ENCODE results near the gene CHD8.
"Not testable (repeated sequence)": the region's sequence is repeated elsewhere in the genome, so short reads cannot be mapped to it uniquely, and the experiment has no call there.

The CHD8 gene

GRCh38 chr14:21383848-21384493, 72.0 kb downstream of the CHD8 start, which contains the start of gene SUPT16H:
Gene SUPT16H (minus strand): TSS chr14:21384019. CDS start chr14:21383927, 92 bp downstream.
- H3K27me3 ChIP-seq (ENCODE audit: control insufficient read depth, insufficient read depth, low read length): no peaks in the 10 kb centered on the region
- peak within 1 kb of the TSS; percentile 97 for H3K9ac ChIP-seq (ENCODE audit: low read depth, low read length)
- peak within 1 kb of the TSS; percentile 84 for H3K4me2 ChIP-seq (ENCODE audit: low read length)
- H3K36me3 ChIP-seq (ENCODE audit: insufficient read depth, low read length): peaks cover 23% of the 10 kb centered on the region
- H3K9me3 ChIP-seq (replicated peaks; ENCODE audit: low read length): no peaks in the 10 kb centered on the region
- peak within 1 kb of the TSS; percentile 82 for H3K4me3 ChIP-seq (ENCODE audit: low read length)
- H3K4me1 ChIP-seq (ENCODE audit: control insufficient read depth, insufficient read depth, low read length): peaks cover 21% of the 10 kb centered on the region

DNA sequence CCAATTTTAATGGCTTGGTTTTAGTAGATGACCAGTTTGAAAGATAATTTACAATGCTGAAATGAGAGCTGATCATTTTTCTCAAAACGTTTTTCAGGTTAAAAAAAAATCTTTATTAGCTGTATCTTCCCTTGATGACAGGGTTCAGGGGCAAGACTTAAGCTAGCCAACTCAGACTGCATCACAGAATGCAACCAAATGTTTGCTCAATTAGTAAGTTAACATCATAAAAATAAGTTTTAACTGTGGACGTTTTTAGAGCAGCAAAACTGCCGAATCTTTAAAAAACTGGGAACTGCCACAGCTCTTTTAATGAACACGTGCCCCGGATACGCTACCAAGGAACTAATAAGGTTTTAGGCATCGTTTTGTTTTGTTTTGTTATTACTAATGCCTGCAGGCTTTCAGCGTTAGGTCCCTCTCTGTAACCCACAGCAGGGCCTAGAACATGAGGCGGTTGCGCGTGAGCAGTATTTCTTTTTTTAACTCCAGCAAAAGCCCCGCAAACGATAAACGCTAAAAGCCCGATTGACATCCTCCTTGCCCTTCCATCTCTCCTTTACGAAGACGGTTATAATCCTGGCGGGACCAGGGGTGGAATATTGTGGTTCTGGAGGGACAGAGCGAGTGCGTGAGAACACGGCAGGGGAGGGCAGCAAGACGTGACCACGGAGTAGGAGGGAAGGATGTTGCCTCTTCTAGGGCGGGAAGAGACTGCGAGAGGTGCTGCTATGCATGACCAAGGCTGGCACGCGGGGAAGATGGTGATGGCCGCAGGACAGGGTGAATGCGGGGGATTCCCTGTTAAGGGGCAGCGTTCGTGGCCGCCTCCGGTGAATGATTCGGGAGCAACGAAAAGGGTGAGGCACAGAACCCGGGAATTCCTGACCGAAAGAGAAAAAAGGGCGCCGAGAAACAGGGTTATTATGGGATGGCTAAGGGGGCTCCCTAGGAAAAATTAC, 72.8 kb downstream of the CHD8 start:
- no peaks in the 10 kb centered on the region for H3K27me3 ChIP-seq (ENCODE audit: control insufficient read depth, insufficient read depth, low read length)
- peaks cover 17% of the 10 kb centered on the region for H3K36me3 ChIP-seq (ENCODE audit: insufficient read depth, low read length)
- H3K4me3 ChIP-seq (ENCODE audit: low read length): peak overlapping the region; percentile 82
- peak overlapping the region; percentile 84 for H3K4me2 ChIP-seq (ENCODE audit: low read length)
- H3K4me1 ChIP-seq (ENCODE audit: control insufficient read depth, insufficient read depth, low read length): peaks cover 21% of the 10 kb centered on the region
- H3K9ac ChIP-seq (ENCODE audit: low read depth, low read length): peak overlapping the region; percentile 97
- H3K9me3 ChIP-seq (replicated peaks; ENCODE audit: low read length): no peaks in the 10 kb centered on the region

DNA sequence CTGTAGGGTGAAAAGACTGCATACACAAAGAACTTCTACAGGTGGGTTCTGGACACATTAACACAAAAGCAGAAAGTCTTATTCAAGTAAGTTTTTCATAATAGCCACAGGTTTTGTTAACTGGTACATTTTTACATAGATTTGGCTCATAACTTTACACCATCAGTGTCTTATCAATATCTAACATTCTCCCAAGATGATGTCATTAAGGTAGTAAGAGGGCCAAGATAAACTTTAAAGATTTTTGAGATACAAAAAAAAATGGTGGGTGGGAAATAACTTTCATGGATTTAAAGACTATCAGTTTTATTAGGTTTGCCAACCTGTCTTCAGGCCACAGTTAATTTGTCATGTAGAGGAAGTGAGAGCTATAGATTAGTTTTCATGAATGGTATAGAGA, 73.8 kb downstream of the CHD8 start:
- peak overlapping the region; percentile 82 for H3K4me3 ChIP-seq (ENCODE audit: low read length)
- peaks cover 21% of the 10 kb centered on the region for H3K4me1 ChIP-seq (ENCODE audit: control insufficient read depth, insufficient read depth, low read length)
- peak overlapping the region; percentile 84 for H3K4me2 ChIP-seq (ENCODE audit: low read length)
- no peaks in the 10 kb centered on the region for H3K27me3 ChIP-seq (ENCODE audit: control insufficient read depth, insufficient read depth, low read length)
- H3K9me3 ChIP-seq (replicated peaks; ENCODE audit: low read length): no peaks in the 10 kb centered on the region
- peaks cover 24% of the 10 kb centered on the region for H3K36me3 ChIP-seq (ENCODE audit: insufficient read depth, low read length)
- peak overlapping the region; percentile 97 for H3K9ac ChIP-seq (ENCODE audit: low read depth, low read length)

DNA sequence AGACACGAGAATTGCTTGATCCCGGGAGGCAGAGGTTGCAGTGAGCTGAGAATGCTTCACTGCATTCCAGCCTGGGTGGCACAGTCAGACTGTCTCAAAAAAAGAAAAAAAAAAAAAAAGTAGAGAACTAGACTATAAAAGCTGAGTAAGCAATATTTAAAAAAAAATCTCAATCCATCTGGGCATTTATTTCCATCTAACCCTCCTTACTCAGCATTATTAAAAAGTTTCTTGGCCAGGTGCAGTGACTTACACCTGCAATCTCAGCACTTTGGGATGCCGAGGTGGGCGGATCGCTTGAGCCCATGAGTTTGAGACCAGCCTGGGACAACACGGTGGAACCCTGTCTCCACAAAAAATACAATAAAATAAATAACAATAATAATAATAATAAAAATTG, 76.6 kb downstream of the CHD8 start:
- H3K4me3 ChIP-seq (ENCODE audit: low read length): no peak overlapping the region
- H3K9me3 ChIP-seq (replicated peaks; ENCODE audit: low read length): no peaks in the 10 kb centered on the region

DNA sequence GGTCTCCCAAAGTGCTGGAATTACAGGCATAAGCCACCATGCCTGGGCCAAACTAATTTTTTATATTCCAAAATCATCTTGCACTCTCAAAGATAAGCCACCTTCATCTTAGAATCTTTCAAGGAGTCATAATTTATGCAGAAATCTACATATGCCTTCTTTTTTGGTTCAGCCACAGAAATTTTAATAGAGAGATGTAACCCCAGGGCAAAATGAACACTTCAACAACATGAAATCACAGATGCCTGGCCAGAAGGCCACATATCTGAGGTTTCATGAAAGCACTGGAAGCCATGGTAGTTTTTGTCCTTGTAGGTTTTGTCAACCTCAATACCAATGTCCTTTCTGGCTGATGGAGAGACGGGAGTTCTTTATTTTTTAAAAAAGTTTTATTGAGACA, 81.9 kb downstream of the CHD8 start:
- Histone ChIP-seq H3K9me3 (replicated peaks; ENCODE audit: low read length) (no peaks in the 10 kb centered on the region), H3K36me3 (ENCODE audit: insufficient read depth, low read length) (peaks cover 55% of the 10 kb centered on the region), H3K4me2 (ENCODE audit: low read length) (no peak overlapping the region), H3K4me3 (ENCODE audit: low read length) (no peak overlapping the region), H3K27me3 (ENCODE audit: control insufficient read depth, insufficient read depth, low read length) (no peaks in the 10 kb centered on the region), H3K9ac (ENCODE audit: low read depth, low read length) (no peak overlapping the region), H3K4me1 (ENCODE audit: control insufficient read depth, insufficient read depth, low read length) (no peaks in the 10 kb centered on the region)

More for the DNA sequence above, 76.6 kb downstream of the CHD8 start:
- Histone ChIP-seq H3K27me3 (ENCODE audit: control insufficient read depth, insufficient read depth, low read length) (no peaks in the 10 kb centered on the region), H3K4me1 (ENCODE audit: control insufficient read depth, insufficient read depth, low read length) (peaks cover 13% of the 10 kb centered on the region), H3K9ac (ENCODE audit: low read depth, low read length) (no peak overlapping the region), H3K36me3 (ENCODE audit: insufficient read depth, low read length) (peaks cover 16% of the 10 kb centered on the region), H3K4me2 (ENCODE audit: low read length) (no peak overlapping the region)

DNA sequence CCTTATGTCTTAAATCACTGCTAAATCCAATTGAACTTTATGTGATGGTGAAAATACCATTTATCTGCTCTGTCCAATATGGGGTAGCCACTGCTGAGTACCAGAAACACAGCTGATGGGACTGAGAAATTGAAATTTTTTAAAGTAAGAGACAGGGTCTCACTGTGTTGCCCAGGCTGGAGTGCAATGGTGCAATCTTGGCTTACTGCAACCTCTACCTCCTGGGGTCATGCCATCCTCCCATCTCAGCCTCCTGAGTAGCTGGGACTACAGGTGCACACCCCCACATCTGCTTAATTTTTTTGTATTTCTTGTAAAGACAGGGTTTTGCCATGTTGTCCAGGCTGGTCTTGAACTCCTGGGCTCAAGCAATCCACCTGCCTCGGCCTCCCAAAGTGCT, 83.1 kb downstream of the CHD8 start:
- not testable (repeated sequence) for H3K4me3 ChIP-seq (ENCODE audit: low read length); H3K4me1 ChIP-seq (ENCODE audit: control insufficient read depth, insufficient read depth, low read length); H3K9ac ChIP-seq (ENCODE audit: low read depth, low read length); H3K27me3 ChIP-seq (ENCODE audit: control insufficient read depth, insufficient read depth, low read length); H3K4me2 ChIP-seq (ENCODE audit: low read length); H3K9me3 ChIP-seq (replicated peaks; ENCODE audit: low read length)
- H3K36me3 ChIP-seq (ENCODE audit: insufficient read depth, low read length): peaks cover 65% of the 10 kb centered on the region

GRCh38 chr14:21369949-21370679, 85.8 kb downstream of the CHD8 start:
- no peak overlapping the region for H3K4me2 ChIP-seq (ENCODE audit: low read length)
- H3K4me1 ChIP-seq (ENCODE audit: control insufficient read depth, insufficient read depth, low read length): no peaks in the 10 kb centered on the region
- H3K36me3 ChIP-seq (ENCODE audit: insufficient read depth, low read length): peaks cover 77% of the 10 kb centered on the region
- H3K9me3 ChIP-seq (replicated peaks; ENCODE audit: low read length): no peaks in the 10 kb centered on the region
- no peak overlapping the region for H3K9ac ChIP-seq (ENCODE audit: low read depth, low read length)
- H3K27me3 ChIP-seq (ENCODE audit: control insufficient read depth, insufficient read depth, low read length): no peaks in the 10 kb centered on the region
- no peak overlapping the region for H3K4me3 ChIP-seq (ENCODE audit: low read length)

DNA sequence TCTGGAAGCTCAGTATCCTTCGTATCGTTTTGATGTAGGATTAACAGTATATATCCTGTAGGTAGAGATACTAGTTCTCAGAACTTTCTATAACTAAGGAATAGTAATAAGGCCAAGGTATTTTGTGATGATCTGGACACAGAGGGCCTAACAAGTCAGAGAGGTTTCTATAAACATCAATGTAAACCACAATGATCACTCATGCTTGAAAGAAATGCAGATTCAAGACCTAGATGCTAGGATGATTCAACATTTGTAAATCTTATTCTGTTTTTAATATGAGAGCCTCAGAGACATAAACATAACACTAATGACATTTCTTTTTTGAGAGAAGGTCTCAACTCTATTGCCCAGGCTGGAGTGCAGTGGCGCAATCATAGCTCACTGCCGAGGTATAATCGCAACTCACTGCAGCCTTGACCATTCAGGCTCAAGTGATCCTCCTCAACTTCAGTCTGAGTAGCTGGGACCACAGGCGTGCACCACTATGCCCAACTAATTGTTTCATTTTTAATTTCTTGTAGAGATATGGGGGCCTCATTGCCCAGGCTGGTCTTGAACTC, 88.3 kb downstream of the CHD8 start:
- Histone ChIP-seq H3K4me1 (ENCODE audit: control insufficient read depth, insufficient read depth, low read length) (no peaks in the 10 kb centered on the region), H3K4me2 (ENCODE audit: low read length) (no peak overlapping the region), H3K9me3 (replicated peaks; ENCODE audit: low read length) (no peaks in the 10 kb centered on the region), H3K27me3 (ENCODE audit: control insufficient read depth, insufficient read depth, low read length) (no peaks in the 10 kb centered on the region), H3K4me3 (ENCODE audit: low read length) (no peak overlapping the region), H3K36me3 (ENCODE audit: insufficient read depth, low read length) (peaks cover 95% of the 10 kb centered on the region), H3K9ac (ENCODE audit: low read depth, low read length) (no peak overlapping the region)

GRCh38 chr14:21356511-21356910, 99.4 kb downstream of the CHD8 start:
- H3K9me3 ChIP-seq (replicated peaks; ENCODE audit: low read length): no peaks in the 10 kb centered on the region
- no peaks in the 10 kb centered on the region for H3K4me1 ChIP-seq (ENCODE audit: control insufficient read depth, insufficient read depth, low read length)
- H3K9ac ChIP-seq (ENCODE audit: low read depth, low read length): no peak overlapping the region
- no peak overlapping the region for H3K4me2 ChIP-seq (ENCODE audit: low read length)
- H3K4me3 ChIP-seq (ENCODE audit: low read length): no peak overlapping the region
- H3K36me3 ChIP-seq (ENCODE audit: insufficient read depth, low read length): peaks cover 89% of the 10 kb centered on the region
- no peaks in the 10 kb centered on the region for H3K27me3 ChIP-seq (ENCODE audit: control insufficient read depth, insufficient read depth, low read length)

DNA sequence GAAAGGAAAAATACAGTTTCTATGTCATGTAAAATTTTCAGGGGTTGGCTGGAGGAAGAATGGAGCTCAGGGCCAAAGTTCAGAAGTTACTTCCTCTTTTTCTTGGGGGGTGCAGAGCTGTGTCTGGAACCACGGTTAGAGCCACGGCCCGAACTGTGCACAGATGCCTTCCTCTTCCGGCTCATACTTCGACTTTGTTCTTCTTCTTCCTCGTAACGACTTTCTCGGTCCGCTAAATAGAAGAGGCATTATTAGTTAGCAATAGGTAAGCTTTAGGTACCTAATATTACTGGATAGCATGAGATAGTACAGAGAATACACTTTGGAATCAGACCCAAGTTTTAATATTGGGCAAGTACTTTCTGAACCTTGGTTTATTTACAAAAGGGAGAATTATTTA, 103.3 kb downstream of the CHD8 start:
- no peaks in the 10 kb centered on the region for H3K27me3 ChIP-seq (ENCODE audit: control insufficient read depth, insufficient read depth, low read length)
- H3K36me3 ChIP-seq (ENCODE audit: insufficient read depth, low read length): peaks cover 65% of the 10 kb centered on the region
- H3K4me3 ChIP-seq (ENCODE audit: low read length): no peak overlapping the region

GRCh38 chr14:21350539-21350938, 105.4 kb downstream of the CHD8 start:
- Histone ChIP-seq H3K9me3 (replicated peaks; ENCODE audit: low read length) (no peaks in the 10 kb centered on the region), H3K4me1 (ENCODE audit: control insufficient read depth, insufficient read depth, low read length) (no peaks in the 10 kb centered on the region), H3K27me3 (ENCODE audit: control insufficient read depth, insufficient read depth, low read length) (peaks cover 7% of the 10 kb centered on the region), H3K4me2 (ENCODE audit: low read length) (no peak overlapping the region), H3K36me3 (ENCODE audit: insufficient read depth, low read length) (peaks cover 46% of the 10 kb centered on the region), H3K4me3 (ENCODE audit: low read length) (no peak overlapping the region), H3K9ac (ENCODE audit: low read depth, low read length) (no peak overlapping the region)

More for the DNA sequence above, 103.3 kb downstream of the CHD8 start:
- Histone ChIP-seq H3K9ac (ENCODE audit: low read depth, low read length) (no peak overlapping the region), H3K4me2 (ENCODE audit: low read length) (no peak overlapping the region), H3K4me1 (ENCODE audit: control insufficient read depth, insufficient read depth, low read length) (no peaks in the 10 kb centered on the region), H3K9me3 (replicated peaks; ENCODE audit: low read length) (no peaks in the 10 kb centered on the region)
